Measurements from ENCODE around the gene C11orf65.

C11orf65 gene

DNA sequence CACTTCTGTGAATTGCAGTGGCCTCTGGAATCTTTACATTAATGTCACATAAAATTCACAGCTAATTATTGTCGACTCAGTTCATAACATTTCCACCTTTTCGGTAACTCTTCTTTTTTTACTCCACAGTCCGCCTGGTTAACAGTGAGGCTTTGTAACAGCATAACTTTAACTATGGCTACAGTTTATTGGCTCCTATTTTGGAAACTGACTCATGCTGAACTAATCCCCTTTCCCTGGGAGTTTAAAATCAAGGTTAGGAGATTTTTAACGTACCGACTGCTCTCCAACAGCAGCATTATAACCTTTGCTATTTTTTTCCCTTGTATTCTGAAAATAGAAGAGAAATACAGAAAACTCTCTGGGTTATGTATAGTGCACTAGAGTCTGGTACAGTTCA, 34.1 kb upstream of the C11orf65 start:
- H3K36me3 ChIP-seq (ENCODE audit: control insufficient read depth, insufficient read depth, low read length) = no peaks in the 10 kb centered on the region
- no peak for DNase-seq (ENCODE audit: extremely low read depth, insufficient read length)
- no peaks in the 10 kb centered on the region; the same call in 1 of the 2 replicates for H3K27me3 ChIP-seq (replicated peaks; ENCODE audit: control insufficient read depth, insufficient read depth, low read length)
- no peak overlapping the region for H3K4me3 ChIP-seq (replicated peaks; ENCODE audit: low read depth, low read length)
- TF ChIP-seq, protein P1, sequence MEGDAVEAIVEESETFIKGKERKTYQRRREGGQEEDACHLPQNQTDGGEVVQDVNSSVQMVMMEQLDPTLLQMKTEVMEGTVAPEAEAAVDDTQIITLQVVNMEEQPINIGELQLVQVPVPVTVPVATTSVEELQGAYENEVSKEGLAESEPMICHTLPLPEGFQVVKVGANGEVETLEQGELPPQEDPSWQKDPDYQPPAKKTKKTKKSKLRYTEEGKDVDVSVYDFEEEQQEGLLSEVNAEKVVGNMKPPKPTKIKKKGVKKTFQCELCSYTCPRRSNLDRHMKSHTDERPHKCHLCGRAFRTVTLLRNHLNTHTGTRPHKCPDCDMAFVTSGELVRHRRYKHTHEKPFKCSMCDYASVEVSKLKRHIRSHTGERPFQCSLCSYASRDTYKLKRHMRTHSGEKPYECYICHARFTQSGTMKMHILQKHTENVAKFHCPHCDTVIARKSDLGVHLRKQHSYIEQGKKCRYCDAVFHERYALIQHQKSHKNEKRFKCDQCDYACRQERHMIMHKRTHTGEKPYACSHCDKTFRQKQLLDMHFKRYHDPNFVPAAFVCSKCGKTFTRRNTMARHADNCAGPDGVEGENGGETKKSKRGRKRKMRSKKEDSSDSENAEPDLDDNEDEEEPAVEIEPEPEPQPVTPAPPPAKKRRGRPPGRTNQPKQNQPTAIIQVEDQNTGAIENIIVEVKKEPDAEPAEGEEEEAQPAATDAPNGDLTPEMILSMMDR (IDR thresholded peaks at IDR 0.05; ENCODE audit: insufficient read depth, low read length, poor library complexity, severe bottlenecking) = no peak

DNA sequence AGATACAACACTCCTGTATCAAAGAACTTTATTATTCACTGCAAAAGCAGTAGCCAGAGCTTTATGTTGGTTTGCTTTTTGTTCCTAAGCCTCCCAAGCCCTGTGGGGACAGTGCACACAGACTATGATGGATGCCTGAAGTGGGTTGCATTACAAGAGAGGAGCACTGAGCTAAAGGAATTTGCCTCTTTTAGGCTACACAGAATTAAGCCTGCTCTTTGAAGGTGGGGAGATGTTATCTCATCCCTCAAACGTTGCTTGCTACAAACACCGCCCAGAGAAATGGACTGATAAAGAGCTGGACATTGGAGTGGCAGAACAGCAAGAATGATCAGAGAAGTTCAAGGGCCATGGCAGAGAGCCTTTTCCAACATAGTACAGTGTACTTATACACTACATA, 33.4 kb upstream of the C11orf65 start:
- TF ChIP-seq, protein P1 (IDR thresholded peaks at IDR 0.05; ENCODE audit: insufficient read depth, low read length, poor library complexity, severe bottlenecking) = no peak
- DNase-seq (ENCODE audit: extremely low read depth, insufficient read length) = no peak

DNA sequence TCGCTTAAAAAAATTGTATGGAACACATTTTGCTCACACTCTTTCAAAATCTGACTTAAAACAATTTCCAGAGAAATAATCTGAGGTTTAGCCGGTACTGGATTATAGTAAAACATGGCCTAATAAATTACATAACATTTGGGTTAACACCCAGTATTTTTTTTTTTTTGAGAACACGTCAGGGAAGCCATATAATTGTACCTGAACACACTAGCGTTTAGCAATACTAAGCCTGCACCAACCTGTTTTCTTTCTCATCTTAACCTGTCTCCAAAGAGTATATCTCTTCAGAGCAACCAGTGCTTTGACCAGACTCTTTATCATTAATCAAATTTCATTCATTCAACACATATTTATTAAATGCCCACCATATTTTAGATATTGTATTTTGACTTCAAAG, 32.8 kb upstream of the C11orf65 start:
- TF ChIP-seq, protein P1 (IDR thresholded peaks at IDR 0.05; ENCODE audit: insufficient read depth, low read length, poor library complexity, severe bottlenecking) = no peak
- Histone ChIP-seq H3K36me3 (ENCODE audit: control insufficient read depth, insufficient read depth, low read length) (no peaks in the 10 kb centered on the region), H3K4me3 (replicated peaks; ENCODE audit: low read depth, low read length) (no peak overlapping the region), H3K27me3 (replicated peaks; ENCODE audit: control insufficient read depth, insufficient read depth, low read length) (no peaks in the 10 kb centered on the region; the same call in 1 of the 2 replicates)
- DNase-seq (ENCODE audit: extremely low read depth, insufficient read length) = no peak

More for the DNA sequence above, 33.4 kb upstream of the C11orf65 start:
- Histone ChIP-seq H3K27me3 (replicated peaks; ENCODE audit: control insufficient read depth, insufficient read depth, low read length) (no peaks in the 10 kb centered on the region; the same call in 1 of the 2 replicates), H3K4me3 (replicated peaks; ENCODE audit: low read depth, low read length) (no peak overlapping the region), H3K36me3 (ENCODE audit: control insufficient read depth, insufficient read depth, low read length) (no peaks in the 10 kb centered on the region)

DNA sequence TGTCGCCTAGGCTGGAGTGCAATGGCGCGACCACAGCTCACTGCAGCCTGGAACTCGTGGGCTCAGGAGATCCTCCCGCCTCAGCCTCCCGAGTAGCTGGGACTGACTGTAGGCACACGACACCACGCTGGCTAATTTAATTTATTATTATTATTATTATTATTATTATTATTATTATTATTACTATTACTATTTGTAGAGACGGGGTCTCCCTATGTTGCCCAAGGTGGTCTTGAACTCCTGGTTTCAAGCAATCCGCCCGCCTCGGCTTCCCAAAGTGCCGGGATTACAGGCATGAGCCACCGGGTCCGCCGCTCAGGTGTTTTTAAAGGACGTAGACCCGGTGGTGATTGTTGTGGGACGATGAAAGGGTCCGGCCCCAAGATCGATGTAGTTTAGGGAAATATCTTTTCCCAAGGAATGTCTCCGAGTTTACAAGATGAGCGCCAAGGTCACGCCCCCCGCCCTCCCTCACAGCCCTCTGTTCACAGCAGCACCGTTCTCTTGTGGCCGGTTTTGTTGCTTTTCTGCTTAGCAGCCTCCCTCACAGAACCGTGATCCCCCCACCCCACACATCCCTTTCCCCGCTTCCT, 31.6 kb upstream of the C11orf65 start:
- Histone ChIP-seq H3K4me3 (replicated peaks; ENCODE audit: low read depth, low read length) (peak overlapping the region; percentile 68), H3K27me3 (replicated peaks; ENCODE audit: control insufficient read depth, insufficient read depth, low read length) (no peaks in the 10 kb centered on the region; the same call in 1 of the 2 replicates), H3K36me3 (ENCODE audit: control insufficient read depth, insufficient read depth, low read length) (no peaks in the 10 kb centered on the region)
- DNase-seq (ENCODE audit: extremely low read depth, insufficient read length) = no peak
- TF ChIP-seq, protein P1 (IDR thresholded peaks at IDR 0.05; ENCODE audit: insufficient read depth, low read length, poor library complexity, severe bottlenecking) = no peak

DNA sequence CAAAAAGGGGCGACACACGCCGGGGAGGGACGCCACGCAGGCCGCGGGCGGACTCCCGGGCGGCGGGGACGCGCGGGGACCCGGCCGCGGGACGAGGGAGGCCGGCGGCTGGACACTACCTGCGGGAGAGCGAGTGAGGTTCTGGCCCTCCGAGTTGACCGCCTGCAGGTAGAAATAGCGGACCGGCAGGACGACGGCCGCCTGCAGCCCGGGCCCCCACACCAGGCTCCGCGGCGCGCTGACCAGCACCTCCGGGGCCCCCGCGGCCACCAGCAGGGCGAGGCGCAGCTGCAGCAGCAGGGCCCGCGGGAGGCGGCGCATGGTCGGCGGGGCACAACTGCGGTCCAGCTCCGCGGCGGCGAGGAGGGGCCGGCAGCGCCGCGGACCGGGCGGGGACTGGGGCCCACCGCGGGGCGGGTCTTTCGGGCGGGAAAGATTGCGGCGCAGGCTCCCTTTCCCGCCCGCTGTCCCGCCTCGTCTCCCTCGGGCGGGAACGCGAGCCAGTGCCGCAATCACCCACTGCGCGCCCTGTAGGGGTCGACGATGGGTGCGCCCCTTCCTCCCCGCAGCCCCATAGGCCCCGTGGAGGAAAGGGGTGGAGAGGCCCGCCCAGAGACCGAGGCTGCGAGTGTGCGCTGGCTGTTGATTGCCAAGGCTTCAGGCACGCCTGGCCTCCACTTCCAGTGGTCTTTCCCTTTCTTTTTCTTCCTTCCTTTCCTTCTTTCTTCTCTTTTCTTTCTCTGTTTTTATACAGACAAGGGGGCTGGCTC, 30.9 kb upstream of the C11orf65 start, which contains the start of gene POGLUT3:
Gene POGLUT3 (minus strand): TSS at position 339 of the 770 bp plus-strand sequence. CDS start 18 bp downstream, at position 321.
- Histone ChIP-seq H3K36me3 (ENCODE audit: control insufficient read depth, insufficient read depth, low read length) (no peaks in the 10 kb centered on the region), H3K27me3 (replicated peaks; ENCODE audit: control insufficient read depth, insufficient read depth, low read length) (no peaks in the 10 kb centered on the region; the same call in 1 of the 2 replicates), H3K4me3 (replicated peaks; ENCODE audit: low read depth, low read length) (peak within 1 kb of the TSS; percentile 68)
- peak; percentile 58 for DNase-seq (ENCODE audit: extremely low read depth, insufficient read length)
- TF ChIP-seq, protein P1 (IDR thresholded peaks at IDR 0.05; ENCODE audit: insufficient read depth, low read length, poor library complexity, severe bottlenecking) = no peak

Measured in GM06990 (cell line).